ENCODE results near the gene CMTM4.
"Not testable (repeated sequence)": the region's sequence is repeated elsewhere in the genome, so short reads cannot be mapped to it uniquely, and the experiment has no call there.

CMTM4 gene

GRCh38 chr16:66588981-66589713 lies 107.4 kb downstream of the CMTM4 start:
- no peak for DNase-seq

GRCh38 chr16:66587881-66588600 lies 108.5 kb downstream of the CMTM4 start:
- no peak for DNase-seq

- DNase-seq = no peak
Observed at GRCh38 chr16:66585481-66586239, 110.9 kb downstream of the CMTM4 start.

GRCh38 chr16:66581246-66581952 lies 115.1 kb downstream of the CMTM4 start:
- DNase-seq = no peak

- DNase-seq = no peak
Observed at GRCh38 chr16:66580605-66581209, 115.8 kb downstream of the CMTM4 start.

- DNase-seq = no peak
Observed at GRCh38 chr16:66578651-66579531, 117.7 kb downstream of the CMTM4 start, which contains the start of gene CMTM2. TSS of gene CMTM2 (plus strand) at chr16:66579463. CDS start at chr16:66579608, 145 bp downstream.

- DNase-seq = no peak
Observed at GRCh38 chr16:66576296-66576695, 120.2 kb downstream of the CMTM4 start.

GRCh38 chr16:66575060-66575459 lies 121.5 kb downstream of the CMTM4 start:
- no peak for DNase-seq

- no peak for DNase-seq
Observed at GRCh38 chr16:66574531-66574930, 122.0 kb downstream of the CMTM4 start.

- DNase-seq = no peak
Observed at GRCh38 chr16:66574081-66574480, 122.5 kb downstream of the CMTM4 start.

GRCh38 chr16:66572356-66572755 lies 124.2 kb downstream of the CMTM4 start:
- DNase-seq = no peak

GRCh38 chr16:66569827-66570405 lies 126.6 kb downstream of the CMTM4 start:
- DNase-seq = no peak

GRCh38 chr16:66569131-66569530 lies 127.4 kb downstream of the CMTM4 start:
- DNase-seq = no peak

- no peak for DNase-seq
Observed at GRCh38 chr16:66568355-66568754, 128.2 kb downstream of the CMTM4 start.

- not testable (repeated sequence) for DNase-seq
Observed at GRCh38 chr16:66567270-66567669, 129.3 kb downstream of the CMTM4 start.

- DNase-seq = no peak
Observed at GRCh38 chr16:66566051-66566901, 130.3 kb downstream of the CMTM4 start, which contains the start of gene CMTM1. TSS of gene CMTM1 (plus strand) at chr16:66566439. CDS start at chr16:66566514, 75 bp downstream.
